ENCODE results near the gene RBM47. TPM values are rescaled to one million over a fixed set of nuclear protein-coding genes. Genes with fewer than 3 reads are reported as not detected.

RBM47 gene
- total and polyA plus RNA-seq, 10 of the 15 experiments (the other 5 are each of a cell fraction or from before 2014, with no cell fraction given) = 7.9 to 45.0 (median 28.7) TPM

GRCh38 chr4:40439519-40439918 lies 190.1 kb downstream of the RBM47 start:
- Histone ChIP-seq H3K4me3 (no peak overlapping the region), H3K27ac (ENCODE audit: control insufficient read depth, insufficient read depth) (no peak overlapping the region), H3K79me2 (ENCODE audit: control insufficient read depth, insufficient read depth, low read length) (peaks cover 16% of the 10 kb centered on the region), H4K20me1 (ENCODE audit: control insufficient read depth, insufficient read depth) (no peaks in the 10 kb centered on the region), H3K36me3 (ENCODE audit: control insufficient read depth in 2 of 2, insufficient read depth in 2 of 2, low read length in 1 of 2) (peaks cover 23% of the 10 kb centered on the region in 2 experiments), H3K9ac (ENCODE audit: control insufficient read depth, insufficient read depth, low read length) (no peak overlapping the region), H3K4me1 (ENCODE audit: control insufficient read depth, insufficient read depth, low read length) (peaks cover 4% of the 10 kb centered on the region), H3K9me3 (replicated peaks; ENCODE audit: control insufficient read depth, insufficient read depth, low read length) (no peaks in the 10 kb centered on the region; the same call in 2 of the 3 replicates), H3K27me3 (replicated peaks in 1 of 2; ENCODE audit: control insufficient read depth in 2 of 2, insufficient read depth in 2 of 2, low read length in 1 of 2) (no peaks in the 10 kb centered on the region), H2AFZ (ENCODE audit: control insufficient read depth, low read depth, low read length) (no peak overlapping the region), H3K4me2 (ENCODE audit: control insufficient read depth, insufficient read depth) (no peak overlapping the region)
- POLR2A ChIA-PET = interaction anchor here (0.9 to 1.7 kb wide), 3 partner anchors 13 to 234 kb away, joined by 3 to 4 read pairs (median 4); no protein-coding TSS in a partner anchor
- CTCF ChIA-PET = interaction anchor here (0.6 to 3.2 kb wide), 6 partner anchors 12 to 167 kb away, joined by 3 to 8 read pairs (median 4); no protein-coding TSS in a partner anchor
- no peak for FAIRE-seq
- RAD21 ChIA-PET (ENCODE audit: unreplicated experiment) = interaction anchor here (0.5 to 1.3 kb wide), 5 partner anchors 13 to 280 kb away, joined by 3 to 5 read pairs (median 4); no protein-coding TSS in a partner anchor
- in situ Hi-C loops (cut with MboI) = no loop called here
- DNase-seq (ENCODE audit: low read depth, low spot score) = no peak
- no TSS peak for BruUV-seq (replicated peaks)
- intact Hi-C loops (cut with micrococcal nuclease; ENCODE audit: unreplicated experiment) = no loop called here
- no peak for TF ChIP-seq ETV6 (conservative IDR thresholded peaks at IDR 0.05 in 1 of 2, IDR thresholded peaks at IDR 0.05 in 1 of 2; ENCODE audit: borderline replicate concordance in 1 of 2, low read depth in 1 of 2)
- TF ChIP-seq IKZF1 (conservative IDR thresholded peaks at IDR 0.05) = no peak
- no peak for ATAC-seq
- 0% methylated on average over 1 of the region's 1 CpG for WGBS (ENCODE audit: insufficient coverage, insufficient replicate concordance, low lambda C conversion rate, missing lambda C conversion rate)
- SMC1A ChIA-PET (ENCODE audit: uncharacterized antibody, unreplicated experiment) = interaction anchor here (0.8 to 2.8 kb wide), 10 partner anchors 8 to 280 kb away, joined by 3 to 10 read pairs (median 3); no protein-coding TSS in a partner anchor

DNA sequence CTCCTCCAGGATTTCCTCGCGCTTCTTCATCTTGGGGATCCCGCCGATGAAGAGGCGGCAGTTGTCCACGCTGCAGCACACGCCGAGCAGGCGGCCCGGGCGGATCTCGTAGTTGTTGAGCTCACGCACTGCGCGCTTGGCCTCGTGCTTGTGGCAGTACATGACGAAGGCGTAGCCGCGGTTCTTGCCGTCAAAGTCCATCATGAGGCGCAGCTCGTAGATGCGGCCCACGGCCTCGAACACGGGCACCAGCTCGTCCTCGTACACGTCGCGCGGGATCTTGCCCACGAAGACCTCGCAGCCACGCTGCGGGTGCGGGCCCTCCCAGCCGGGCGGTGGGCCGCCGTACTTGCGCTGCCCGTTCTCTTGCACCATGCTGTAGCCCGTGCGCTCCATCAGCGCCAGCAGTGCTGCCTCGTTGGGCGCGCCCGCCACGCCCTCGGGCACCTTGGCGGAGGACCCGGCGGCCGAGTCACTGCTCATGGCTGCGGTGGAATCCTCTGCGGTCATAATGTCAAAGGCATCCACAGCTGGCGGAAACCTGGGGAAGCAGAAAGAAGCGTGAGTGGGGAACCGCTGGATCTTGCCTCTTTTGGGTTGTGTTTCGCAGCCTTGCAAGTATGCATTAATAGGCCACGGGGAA lies 191.2 kb downstream of the RBM47 start:
- ChIA-PET SMC1A (ENCODE audit: uncharacterized antibody, unreplicated experiment) (interaction anchor here (0.9 to 2.8 kb wide), 6 partner anchors 9 to 184 kb away, joined by 3 to 10 read pairs (median 3); no protein-coding TSS in a partner anchor), RAD21 (ENCODE audit: unreplicated experiment) (no interaction called here), POLR2A (interaction anchor here (1.0 kb wide), 1 partner anchor 42 kb away, joined by 4 read pairs; no protein-coding TSS in a partner anchor), CTCF (interaction anchor here (0.6 to 1.8 kb wide), 4 partner anchors 11 to 477 kb away, joined by 3 to 5 read pairs (median 4); no protein-coding TSS in a partner anchor)
- Histone ChIP-seq H3K4me2 (ENCODE audit: control insufficient read depth, insufficient read depth) (no peak overlapping the region), H2AFZ (ENCODE audit: control insufficient read depth, low read depth, low read length) (no peak overlapping the region), H3K79me2 (ENCODE audit: control insufficient read depth, insufficient read depth, low read length) (peaks cover 16% of the 10 kb centered on the region), H3K27me3 (replicated peaks in 1 of 2; ENCODE audit: control insufficient read depth in 2 of 2, insufficient read depth in 2 of 2, low read length in 1 of 2) (no peaks in the 10 kb centered on the region), H3K4me3 (no peak overlapping the region), H3K9me3 (replicated peaks; ENCODE audit: control insufficient read depth, insufficient read depth, low read length) (no peaks in the 10 kb centered on the region; the same call in 2 of the 3 replicates), H4K20me1 (ENCODE audit: control insufficient read depth, insufficient read depth) (no peaks in the 10 kb centered on the region), H3K27ac (ENCODE audit: control insufficient read depth, insufficient read depth) (no peak overlapping the region), H3K36me3 (ENCODE audit: control insufficient read depth in 2 of 2, insufficient read depth in 2 of 2, low read length in 1 of 2) (peaks cover 23% of the 10 kb centered on the region in 2 experiments), H3K9ac (ENCODE audit: control insufficient read depth, insufficient read depth, low read length) (no peak overlapping the region), H3K4me1 (ENCODE audit: control insufficient read depth, insufficient read depth, low read length) (peaks cover 11% of the 10 kb centered on the region)
- in situ Hi-C loops (cut with MboI) (no loop called here), intact Hi-C loops (cut with micrococcal nuclease; ENCODE audit: unreplicated experiment) (no loop called here)
- no peak for FAIRE-seq
- no peak for ATAC-seq
- DNase-seq (ENCODE audit: low read depth, low spot score) = no peak
- no TSS peak for BruUV-seq (replicated peaks)
- WGBS (ENCODE audit: insufficient coverage, insufficient replicate concordance, low lambda C conversion rate, missing lambda C conversion rate) = 97% methylated on average over 58 of the region's 64 CpGs
- no peak for TF ChIP-seq CEBPZ (IDR thresholded peaks at IDR 0.05; ENCODE audit: low read depth, low read length)
- no peak for TF ChIP-seq ZBTB40 (IDR thresholded peaks at IDR 0.05; ENCODE audit: borderline replicate concordance)
- TF ChIP-seq PAX8 (IDR thresholded peaks at IDR 0.05) = no peak
- no peak for TF ChIP-seq CEBPB (IDR thresholded peaks at IDR 0.05; ENCODE audit: borderline replicate concordance in 1 of 2, low read depth in 2 of 2, low read length in 2 of 2)

Data from GM12878 (cell line).